H1 (cell line): Measurements from ENCODE around the gene LDLRAD3.

Experiments
- CEBPB ChIP-seq: IDR thresholded peaks from 2 replicates; pipeline ENCODE4 v1.6.1; 2012; ENCODE audit warnings: low read depth, low read length
- CTCF ChIP-seq, 3 experiments: IDR thresholded peaks; 1 replicate in 2 of 3; 2 replicates in 1 of 3; pipeline versions ENCODE4 v1.5.1 to v1.6.1; 2011; ENCODE audit warnings: low read length in 3 of 3, mild to moderate bottlenecking in 3 of 3, inconsistent platforms in 2 of 3, low read depth in 1 of 3, moderate library complexity in 1 of 3; ENCODE audit not compliant: insufficient read depth in 1 of 3; ENCODE audit errors: control extremely low read depth in 1 of 3
- EP300 ChIP-seq, 2 experiments: IDR thresholded peaks; 1 replicate in 1 of 2; 2 replicates in 1 of 2; pipeline ENCODE4 v1.6.1; 2011 to 2012; ENCODE audit warnings: low read depth in 2 of 2, low read length in 2 of 2, mild to moderate bottlenecking in 2 of 2, borderline replicate concordance in 1 of 2, inconsistent platforms in 1 of 2, moderate library complexity in 1 of 2
- EZH2 ChIP-seq: fragments of 200-600 bp; sonication (generic); IDR thresholded peaks from 2 replicates; pipeline ENCODE4 v1.7.1; 2012; ENCODE audit warnings: low read depth, mild to moderate bottlenecking, moderate library complexity, low read length, inconsistent platforms; ENCODE audit not compliant: severe bottlenecking
- GABPA ChIP-seq: IDR thresholded peaks from 2 replicates; pipeline ENCODE4 v1.6.1; 2011; ENCODE audit warnings: mild to moderate bottlenecking, low read length, moderate library complexity, borderline replicate concordance; ENCODE audit not compliant: insufficient read depth
- POLR2A ChIP-seq, 2 experiments: IDR thresholded peaks; 1 replicate in 1 of 2; 2 replicates in 1 of 2; pipeline ENCODE4 v1.6.1; 2011; ENCODE audit warnings: low read depth in 2 of 2, low read length in 2 of 2, mild to moderate bottlenecking in 2 of 2; ENCODE audit errors: control extremely low read depth in 1 of 2
- SP1 ChIP-seq: IDR thresholded peaks from 2 replicates; pipeline ENCODE4 v1.6.1; 2011; ENCODE audit warnings: low read depth, low read length
- SP2 ChIP-seq: IDR thresholded peaks from 2 replicates; pipeline ENCODE4 v1.6.1; 2012; ENCODE audit warnings: mild to moderate bottlenecking, low read length, inconsistent platforms
- SRF ChIP-seq: IDR thresholded peaks from 2 replicates; pipeline ENCODE4 v1.6.1; 2011; ENCODE audit warnings: mild to moderate bottlenecking, low read depth, low read length, moderate library complexity
- TAF1 ChIP-seq: IDR thresholded peaks from 2 replicates; pipeline ENCODE4 v1.6.1; 2011; ENCODE audit warnings: mild to moderate bottlenecking, low read depth, low read length

- TF ChIP-seq EZH2 (no peak), EP300 (IDR thresholded peaks at IDR 0.05; ENCODE audit: borderline replicate concordance in 1 of 2, low read depth in 2 of 2, low read length in 2 of 2) (no peak), POLR2A (IDR thresholded peaks at IDR 0.05; ENCODE audit: control extremely low read depth in 1 of 2, low read depth in 2 of 2, low read length in 2 of 2) (no peak), GABPA (no peak), CEBPB (no peak), CTCF (IDR thresholded peaks at IDR 0.05; ENCODE audit: control extremely low read depth in 1 of 3, insufficient read depth in 1 of 3, low read depth in 1 of 3, low read length in 3 of 3) (no peak), TAF1 (no peak), SP1 (no peak), SRF (no peak), SP2 (no peak)
Measured at GRCh38 chr11:36130401-36130800, 186.5 kb downstream of the LDLRAD3 start.
